Measurements from ENCODE around the gene RAPH1.
"Not testable (repeated sequence)": the region's sequence is repeated elsewhere in the genome, so short reads cannot be mapped to it uniquely, and the experiment has no call there.

DNA sequence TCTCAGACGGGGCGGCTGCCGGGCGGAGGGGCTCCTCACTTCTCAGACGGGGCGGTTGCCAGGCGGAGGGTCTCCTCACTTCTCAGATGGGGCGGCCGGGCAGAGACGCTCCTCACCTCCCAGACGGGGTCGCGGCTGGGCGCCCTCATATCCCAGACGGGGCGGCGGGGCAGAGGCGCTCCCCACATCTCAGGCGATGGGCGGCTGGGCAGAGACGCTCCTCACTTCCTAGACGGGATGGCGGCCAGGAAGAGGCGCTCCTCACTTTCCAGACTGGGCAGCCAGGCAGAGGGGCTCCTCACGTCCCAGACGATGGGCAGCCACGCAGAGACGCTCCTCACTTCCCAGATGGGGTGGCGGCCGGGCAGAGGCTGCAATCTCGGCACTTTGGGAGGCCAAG is 162.4 kb downstream of the RAPH1 start:
- not testable (repeated sequence) for TF ChIP-seq CTCF (IDR thresholded peaks at IDR 0.05; ENCODE audit: low read depth, low read length); MYC (IDR thresholded peaks at IDR 0.05; ENCODE audit: low read depth, low read length); POLR2A (IDR thresholded peaks at IDR 0.05; ENCODE audit: extremely low read depth, insufficient read length)

Data from NB4 (cell line).